SK-N-SH (cell line): Measurements from ENCODE around the gene SLC7A1. TPM values are rescaled to one million over a fixed set of nuclear protein-coding genes. Genes with fewer than 3 reads are reported as not detected.

ENCODE experiments used
- CTCF ChIA-PET: fragments of 300-600, 350-600 bp; formaldehyde crosslinking; extraction: SDS; loops from one replicate; lab custom pipeline; 2021; lab: Yijun Ruan, JAX
- POLR2A ChIA-PET: fragments of 350-600 bp; sonication (Branson Sonifier 250); formaldehyde crosslinking; extraction: SDS; loops from one replicate; lab custom pipeline; 2020; ENCODE audit warnings: antibody characterized with exemption, inconsistent platforms; lab: Yijun Ruan, JAX
- DNase-seq: peaks from one replicate; pipeline ENCODE4 v3.0.0; 2012
- H2AFZ ChIP-seq: fragments of 200-600 bp; sonication (generic); 2 replicates; pipeline ENCODE4 v1.8.1; 2016; ENCODE audit warnings: antibody characterized with exemption, mild to moderate bottlenecking, low read depth
- H3F3A ChIP-seq: fragments of 200-600 bp; sonication (generic); replicated peaks from 2 replicates; pipeline ENCODE3; 2016; ENCODE audit warnings: antibody characterized with exemption, mild to moderate bottlenecking; ENCODE audit not compliant: insufficient read depth
- H3K27ac ChIP-seq, 2 experiments: fragments of 200-500 bp in 1 of 2; fragments of 200-600 bp in 1 of 2; sonication (Bioruptor generic) in 1 of 2; sonication (generic), shearing (Covaris generic) in 1 of 2; 2 replicates each; pipeline versions ENCODE4 v1.5.1 to v1.6.1; 2014 to 2016; ENCODE audit warnings: low read depth in 2 of 2, inconsistent platforms in 1 of 2, low read length in 1 of 2, mild to moderate bottlenecking in 1 of 2, mixed read lengths in 1 of 2
- H3K27me3 ChIP-seq: fragments of 200-600 bp; sonication (generic), shearing (Covaris generic); 2 replicates; pipeline ENCODE4 v1.6.1; 2016; ENCODE audit warnings: mixed run types; ENCODE audit not compliant: insufficient read depth
- H3K36me3 ChIP-seq, 2 experiments: fragments of 200-500 bp in 1 of 2; fragments of 200-600 bp in 1 of 2; sonication (Bioruptor generic) in 1 of 2; sonication (generic) in 1 of 2; replicated peaks in 1 of 2; 2 replicates each; pipeline versions ENCODE3 to v1.5.1; 2014 to 2016; ENCODE audit warnings: low read length in 1 of 2, mild to moderate bottlenecking in 1 of 2; ENCODE audit not compliant: insufficient read depth in 2 of 2, control insufficient read depth in 1 of 2
- H3K4me1 ChIP-seq, 2 experiments: fragments of 200-500 bp in 1 of 2; fragments of 200-600 bp in 1 of 2; sonication (Bioruptor generic) in 1 of 2; sonication (generic), shearing (Covaris generic) in 1 of 2; 2 replicates each; pipeline versions ENCODE4 v1.5.1 to v1.6.1; 2014 to 2016; ENCODE audit warnings: low read depth in 1 of 2, low read length in 1 of 2, mixed run types in 1 of 2; ENCODE audit not compliant: insufficient read depth in 2 of 2, control insufficient read depth in 1 of 2
- H3K4me2 ChIP-seq: fragments of 200-600 bp; sonication (generic), shearing (Covaris generic); 2 replicates; pipeline ENCODE4 v1.6.1; 2017; ENCODE audit warnings: mixed run types
- H3K4me3 ChIP-seq, 2 experiments: fragments of 200-500 bp in 1 of 2; fragments of 200-600 bp in 1 of 2; sonication (Bioruptor generic) in 1 of 2; sonication (generic), shearing (Covaris generic) in 1 of 2; 2 replicates each; pipeline versions ENCODE4 v1.5.1 to v1.8.1; 2014 to 2016; ENCODE audit warnings: low read depth in 2 of 2, inconsistent platforms in 1 of 2, low read length in 1 of 2, mild to moderate bottlenecking in 1 of 2, mixed read lengths in 1 of 2, moderate library complexity in 1 of 2
- H3K79me2 ChIP-seq: fragments of 200-600 bp; sonication (generic); 2 replicates; pipeline ENCODE4 v1.8.1; 2017; ENCODE audit warnings: mild to moderate bottlenecking; ENCODE audit not compliant: insufficient read depth
- H3K9ac ChIP-seq: fragments of 200-600 bp; sonication (generic); 2 replicates; pipeline ENCODE4 v1.6.1; 2017; ENCODE audit warnings: mixed run types
- H3K9me2 ChIP-seq: fragments of 200-600 bp; sonication (generic); 2 replicates; pipeline ENCODE4 v1.6.1; 2017; ENCODE audit warnings: mixed run types
- H3K9me3 ChIP-seq: fragments of 200-600 bp; sonication (generic); 2 replicates; pipeline ENCODE4 v1.6.1; 2017; ENCODE audit warnings: mixed run types, mild to moderate bottlenecking, moderate library complexity
- H4K20me1 ChIP-seq: fragments of 200-600 bp; sonication (generic); 2 replicates; pipeline ENCODE4 v1.6.1; 2017; ENCODE audit warnings: mild to moderate bottlenecking, mixed run types; ENCODE audit not compliant: insufficient read depth
- CHD2 ChIP-seq: fragments of 150-350 bp; IDR thresholded peaks from 2 replicates; pipeline ENCODE4 v1.6.1; 2018; ENCODE audit warnings: low read length; ENCODE audit not compliant: partially characterized antibody
- CTCF ChIP-seq: fragments of 200-600 bp; sonication (generic); IDR thresholded peaks from 2 replicates; pipeline ENCODE4 v1.6.1; 2017; ENCODE audit warnings: antibody characterized with exemption, mild to moderate bottlenecking, moderate library complexity
- ELF1 ChIP-seq: IDR thresholded peaks from 2 replicates; pipeline ENCODE4 v1.4.0; 2012
- EP300 ChIP-seq, 2 experiments: IDR thresholded peaks; 2 replicates each; pipeline versions ENCODE4 v1.4.0 to v1.6.1; 2012; ENCODE audit warnings: borderline replicate concordance in 1 of 2, low read depth in 1 of 2, low read length in 1 of 2
- EZH2phosphoT487 ChIP-seq: fragments of 200-600 bp; sonication (generic); IDR thresholded peaks from 2 replicates; pipeline ENCODE4 v1.6.1; 2017; ENCODE audit warnings: low read depth, mixed run types, mild to moderate bottlenecking, antibody characterized with exemption, moderate library complexity, borderline replicate concordance
- FOXJ3 ChIP-seq: sonication (generic); formaldehyde crosslinking; IDR thresholded peaks from 2 replicates; pipeline ENCODE4 v1.5.1; 2020; ENCODE audit warnings: mild to moderate bottlenecking, missing genetic modification reagents
- FOXM1 ChIP-seq: IDR thresholded peaks from 2 replicates; pipeline ENCODE4 v1.4.0; 2012; ENCODE audit warnings: low read depth, mild to moderate bottlenecking
- GATA2 ChIP-seq: sonication (generic); formaldehyde crosslinking; IDR thresholded peaks from 2 replicates; pipeline ENCODE4 v1.5.0; 2020; ENCODE audit warnings: mild to moderate bottlenecking, missing genetic modification reagents
- JUND ChIP-seq: IDR thresholded peaks from 2 replicates; pipeline ENCODE4 v1.4.0; 2012
- MEF2A ChIP-seq: IDR thresholded peaks from 2 replicates; pipeline ENCODE4 v1.4.0; 2012; ENCODE audit warnings: low read depth, borderline replicate concordance
- MXI1 ChIP-seq: IDR thresholded peaks from 2 replicates; pipeline ENCODE4 v1.6.1; 2012; ENCODE audit warnings: mild to moderate bottlenecking, low read depth, low read length, improper control_type of control experiment
- POLR2AphosphoS5 ChIP-seq: IDR thresholded peaks from 2 replicates; pipeline ENCODE4 v1.6.1; 2012; ENCODE audit warnings: low read depth, low read length
- SIN3A ChIP-seq: IDR thresholded peaks from 2 replicates; pipeline ENCODE4 v1.6.1; 2012; ENCODE audit warnings: low read depth, mild to moderate bottlenecking, low read length, moderate library complexity, borderline replicate concordance
- SMC3 ChIP-seq: IDR thresholded peaks from 2 replicates; pipeline ENCODE4 v1.6.1; 2012; ENCODE audit warnings: low read depth, low read length, improper control_type of control experiment
- TCF12 ChIP-seq: IDR thresholded peaks from 2 replicates; pipeline ENCODE4 v1.4.0; 2012
- USF2 ChIP-seq: fragments of 150-350 bp; IDR thresholded peaks from 2 replicates; pipeline ENCODE4 v1.6.1; 2017; ENCODE audit warnings: antibody characterized with exemption, low read length, low read depth, borderline replicate concordance
- WGBS: methylation state at CpG from one replicate; pipeline ENCODE4 v1.1.6; 2017; ENCODE audit warnings: low lambda C conversion rate; 5-methylcytosine and 5-hydroxymethylcytosine counted together
- polyA plus RNA-seq, 3 experiments: library from polyadenylated mRNA; depleted of rRNA; stranded (reverse); fragments of >200 nt; gene quantifications; 2 replicates each; pipeline ENCODE4 v1.2.3, GENCODE V29; 2012
- TF ChIP-seq, protein P1 (sequence below): fragments of 150-350 bp; IDR thresholded peaks from 2 replicates; pipeline ENCODE4 v1.6.1; 2016; ENCODE audit warnings: mild to moderate bottlenecking, low read depth, low read length
- TF ChIP-seq, protein P2 (sequence below): IDR thresholded peaks from 2 replicates; pipeline ENCODE4 v1.4.0; 2012; ENCODE audit warnings: low read depth

The SLC7A1 gene
- polyA plus RNA-seq, 1 of the 3 experiments (the other 2 are of a cell fraction) = 14.0 TPM

DNA sequence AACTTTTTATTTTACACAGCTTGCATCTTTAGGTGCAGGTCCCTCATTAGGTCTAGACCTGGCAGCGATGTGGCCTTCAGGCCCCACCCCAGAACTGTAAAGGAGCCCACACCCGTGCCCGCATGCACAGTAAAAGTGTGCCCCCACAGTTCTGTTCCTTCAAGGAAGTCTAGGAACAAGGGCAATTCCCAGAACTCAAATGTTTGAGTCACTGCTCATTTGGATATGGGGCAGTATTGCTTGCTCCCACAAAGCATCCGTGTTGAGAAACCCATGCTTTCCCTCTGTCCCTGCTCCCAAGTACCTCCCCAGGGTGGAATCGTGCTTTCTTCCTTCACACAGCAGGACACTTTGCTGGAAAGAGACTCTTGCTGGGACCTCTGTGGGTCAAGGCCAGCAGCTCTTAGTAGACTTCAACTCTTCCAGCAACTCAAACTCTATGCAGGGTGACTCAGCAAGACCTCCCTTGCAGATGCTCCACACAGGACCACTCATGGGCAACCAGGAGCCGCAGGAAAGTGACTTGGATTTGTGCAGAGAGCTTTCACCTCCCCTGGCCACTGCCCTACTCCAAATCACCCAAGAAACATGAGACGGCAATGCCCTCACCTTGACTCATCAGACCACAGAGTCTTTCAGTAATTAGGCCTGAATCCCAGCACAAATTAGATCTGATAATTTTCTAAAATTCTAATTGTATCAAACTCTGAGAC is 12.3 kb downstream of the SLC7A1 start (continued):
- TF ChIP-seq CTCF (no peak), SMC3 (no peak), GATA2 (CRISPR knock-in tag) (no peak), JUND (peak; percentile 67; the same call in 1 of the 2 replicates), EZH2phosphoT487 (no peak), FOXM1 (no peak), TCF12 (peak; percentile 52), MEF2A (no peak), ELF1 (no peak), USF2 (no peak), MXI1 (no peak), EP300 (IDR thresholded peaks at IDR 0.05; ENCODE audit: borderline replicate concordance in 1 of 2, low read depth in 1 of 2, low read length in 1 of 2) (no peak), FOXJ3 (CRISPR knock-in tag) (no peak)
- TF ChIP-seq, protein P1, sequence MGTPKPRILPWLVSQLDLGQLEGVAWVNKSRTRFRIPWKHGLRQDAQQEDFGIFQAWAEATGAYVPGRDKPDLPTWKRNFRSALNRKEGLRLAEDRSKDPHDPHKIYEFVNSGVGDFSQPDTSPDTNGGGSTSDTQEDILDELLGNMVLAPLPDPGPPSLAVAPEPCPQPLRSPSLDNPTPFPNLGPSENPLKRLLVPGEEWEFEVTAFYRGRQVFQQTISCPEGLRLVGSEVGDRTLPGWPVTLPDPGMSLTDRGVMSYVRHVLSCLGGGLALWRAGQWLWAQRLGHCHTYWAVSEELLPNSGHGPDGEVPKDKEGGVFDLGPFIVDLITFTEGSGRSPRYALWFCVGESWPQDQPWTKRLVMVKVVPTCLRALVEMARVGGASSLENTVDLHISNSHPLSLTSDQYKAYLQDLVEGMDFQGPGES = no peak
- TF ChIP-seq, protein P2, sequence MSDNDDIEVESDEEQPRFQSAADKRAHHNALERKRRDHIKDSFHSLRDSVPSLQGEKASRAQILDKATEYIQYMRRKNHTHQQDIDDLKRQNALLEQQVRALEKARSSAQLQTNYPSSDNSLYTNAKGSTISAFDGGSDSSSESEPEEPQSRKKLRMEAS = no peak

- Histone ChIP-seq H2AFZ (no peak overlapping the region), H3F3A (peaks cover 29% of the 10 kb centered on the region), H3K27ac (no peak overlapping the region; a peak in 1 of 4 replicates), H4K20me1 (peaks cover 89% of the 10 kb centered on the region), H3K4me3 (no peak overlapping the region), H3K79me2 (peaks cover 100% of the 10 kb centered on the region), H3K27me3 (no peaks in the 10 kb centered on the region), H3K9me3 (no peaks in the 10 kb centered on the region), H3K4me2 (no peak overlapping the region; the same call in 1 of the 2 replicates), H3K9me2 (no peaks in the 10 kb centered on the region), H3K36me3 (peaks cover 4 to 6% of the 10 kb centered on the region in 2 experiments), H3K4me1 (peaks cover 17 to 22% of the 10 kb centered on the region in 2 experiments; a peak in 3 of 4 replicates), H3K9ac (no peak overlapping the region)
- ChIA-PET CTCF (interaction anchor here (1.9 kb wide), 1 partner anchor 74 kb away, joined by 5 read pairs; no protein-coding TSS in a partner anchor), POLR2A (interaction anchor here (0.6 kb wide), 1 partner anchor 162 kb away, joined by 3 read pairs; no protein-coding TSS in a partner anchor)
- TF ChIP-seq CTCF (no peak), POLR2AphosphoS5 (no peak), FOXM1 (no peak), SIN3A (no peak), CHD2 (no peak)
- 97% methylated on average over 10 of the region's 10 CpGs for WGBS
- DNase-seq = no peak
Observed at GRCh38 chr13:29582171-29582570, 13.3 kb downstream of the SLC7A1 start.
